ENCODE results near the gene TOMM40L.

GRCh38 chr1:161241682-161242081, 15.8 kb downstream of the TOMM40L start:
- TF ChIP-seq YY1 (IDR thresholded peaks at IDR 0.05; ENCODE audit: insufficient read depth, insufficient read length) (no peak), ZNF274 (IDR thresholded peaks at IDR 0.05; ENCODE audit: low read depth, low read length) (no peak), SUZ12 (IDR thresholded peaks at IDR 0.05; ENCODE audit: extremely low read depth, insufficient read depth, insufficient read length) (no peak)
